Suppressor macrophage treated with lipopolysaccharide for 1 hour (primary cell): Measurements from ENCODE around the gene MRPS11.
A peak's percentile ranks its signal among the peaks of the same experiment; 100 is the strongest.
"Not testable (repeated sequence)": the region's sequence is repeated elsewhere in the genome, so short reads cannot be mapped to it uniquely, and the experiment has no call there.

Experiments used
- DNase-seq, 3 donors: peaks; one replicate each; pipeline ENCODE4 v3.0.0-alpha.2; 2020 to 2022

The MRPS11 gene

DNA sequence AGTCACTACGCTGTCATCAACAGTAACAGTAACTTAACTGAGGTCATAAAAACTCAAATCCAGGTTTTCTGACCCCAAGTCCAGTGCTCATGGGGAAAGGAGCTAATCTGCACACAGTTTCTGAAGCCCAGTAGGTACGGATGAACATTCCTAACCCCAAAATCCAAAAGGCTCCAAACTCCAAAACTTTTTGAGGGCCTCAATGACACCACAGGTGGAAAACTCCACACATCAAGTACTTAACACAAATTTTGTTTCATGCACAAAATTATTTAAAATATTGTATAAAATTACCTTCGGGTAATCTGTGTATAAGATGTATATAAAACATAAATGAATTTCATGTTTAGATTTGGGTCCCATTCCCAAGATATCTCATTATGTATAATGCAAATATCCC, 10.8 kb upstream of the MRPS11 start:
- DNase-seq, result no peak

GRCh38 chr15:88463870-88464532, 3.5 kb upstream of the MRPS11 start:
- DNase-seq, result no peak

DNA sequence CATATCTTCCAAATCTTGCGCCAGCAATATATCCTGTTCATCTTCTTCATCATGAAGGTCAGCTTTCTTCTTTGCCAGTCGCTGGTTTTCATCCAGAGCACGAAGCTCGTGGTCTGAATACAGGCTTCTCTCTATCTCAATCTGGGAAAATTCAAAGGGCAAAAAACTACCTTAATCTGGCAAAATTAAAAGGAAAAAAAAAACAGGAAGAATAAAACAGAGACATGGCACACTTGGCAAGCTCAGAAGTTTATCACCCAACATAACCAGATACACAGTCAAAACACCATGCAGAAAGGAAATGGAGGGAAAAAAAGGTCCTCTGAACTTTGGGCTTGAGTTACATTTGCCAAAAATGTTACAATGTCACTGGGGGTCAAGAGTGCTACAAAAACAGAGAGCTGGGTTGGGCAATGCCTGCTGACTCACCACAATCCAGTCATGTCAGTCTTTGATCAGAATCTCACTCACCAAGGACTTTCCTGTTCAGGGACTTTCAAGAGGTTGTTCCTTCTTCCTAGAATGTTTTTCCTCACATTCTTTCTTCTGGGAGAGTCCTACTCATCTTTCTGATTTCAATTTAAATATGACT, 1.8 kb upstream of the MRPS11 start:
- DNase-seq, result peak; percentile 76 to 88 (median 76)

GRCh38 chr15:88467935-88468528, 524 bp downstream of the MRPS11 start:
- DNase-seq, result peak in 1 of 3 donors; percentile 21

GRCh38 chr15:88468721-88469120, 1.2 kb downstream of the MRPS11 start:
- DNase-seq, result not testable (repeated sequence)

GRCh38 chr15:88469321-88469720, 1.8 kb downstream of the MRPS11 start:
- DNase-seq, result no peak

- DNase-seq, result no peak
These were observed 3.3 kb downstream of the MRPS11 start for GRCh38 chr15:88470625-88471372.

DNA sequence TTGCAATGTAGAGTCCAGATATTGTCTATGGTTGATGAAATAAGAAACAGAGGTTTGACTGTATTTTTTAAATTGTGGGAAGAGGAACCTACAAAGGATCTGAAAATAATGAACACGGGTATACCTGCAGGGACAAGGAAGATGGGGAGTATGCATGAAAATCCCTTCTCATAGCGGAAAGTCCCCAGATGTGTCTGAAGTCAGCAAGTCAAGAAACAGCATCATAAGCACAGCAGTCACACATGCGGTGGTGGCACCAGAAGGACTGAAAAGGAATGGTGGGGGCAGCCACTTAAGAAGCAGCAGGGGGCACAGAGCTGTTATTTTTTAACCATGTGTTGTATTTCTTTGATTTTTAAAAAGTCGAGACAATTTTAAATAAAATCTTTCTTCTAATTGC, 4.7 kb downstream of the MRPS11 start:
- no peak for DNase-seq

- DNase-seq, result not testable (repeated sequence)
These were observed 6.3 kb downstream of the MRPS11 start for GRCh38 chr15:88473661-88474293.

- DNase-seq, result peak; percentile 27 to 40 (median 34)
These were observed 9.1 kb downstream of the MRPS11 start for GRCh38 chr15:88476635-88477060.

DNA sequence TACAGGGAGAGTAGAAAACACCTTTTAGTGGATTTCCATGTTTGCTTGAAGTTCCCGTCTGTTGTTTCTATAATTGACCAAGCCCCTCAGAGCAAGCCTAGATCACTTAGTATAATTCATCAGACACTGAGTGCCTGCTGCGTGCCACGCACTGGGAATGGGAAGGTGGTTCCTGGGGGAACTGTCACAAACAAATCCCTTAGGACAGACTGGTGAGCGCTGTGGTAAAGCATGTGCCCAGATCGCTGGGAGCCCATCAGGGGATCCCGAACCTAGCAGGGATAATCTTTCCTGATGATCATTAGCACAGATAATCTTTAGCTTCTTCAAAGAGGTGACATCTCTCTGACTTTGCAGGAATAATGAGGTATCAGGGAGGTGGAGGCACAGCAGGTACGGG, 9.6 kb downstream of the MRPS11 start:
- no peak for DNase-seq

GRCh38 chr15:88477904-88478303, 10.4 kb downstream of the MRPS11 start:
- DNase-seq, result no peak

- no peak for DNase-seq
These were observed 11.7 kb downstream of the MRPS11 start for GRCh38 chr15:88479169-88479568.

DNA sequence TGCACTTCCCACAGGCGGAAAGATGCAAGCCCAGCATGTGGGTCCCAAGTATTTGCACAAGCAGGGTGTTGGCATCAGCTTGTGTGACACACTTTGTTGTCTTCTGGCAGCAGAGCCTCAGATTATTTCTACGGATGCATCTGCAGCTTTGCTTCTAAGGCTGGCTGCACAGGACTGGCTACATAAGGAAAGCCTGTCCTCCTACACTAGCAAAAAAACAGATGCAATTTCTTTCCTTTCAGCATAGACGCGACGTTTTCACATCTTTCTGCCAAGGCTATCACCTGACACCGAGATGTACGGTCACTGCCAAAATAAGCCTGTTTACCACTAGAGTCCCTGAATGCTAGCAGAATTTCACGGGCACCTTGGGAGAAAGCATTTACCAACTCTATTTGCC, 13.5 kb downstream of the MRPS11 start:
- DNase-seq, result no peak

GRCh38 chr15:88482263-88482662, 14.8 kb downstream of the MRPS11 start:
- no peak for DNase-seq

DNA sequence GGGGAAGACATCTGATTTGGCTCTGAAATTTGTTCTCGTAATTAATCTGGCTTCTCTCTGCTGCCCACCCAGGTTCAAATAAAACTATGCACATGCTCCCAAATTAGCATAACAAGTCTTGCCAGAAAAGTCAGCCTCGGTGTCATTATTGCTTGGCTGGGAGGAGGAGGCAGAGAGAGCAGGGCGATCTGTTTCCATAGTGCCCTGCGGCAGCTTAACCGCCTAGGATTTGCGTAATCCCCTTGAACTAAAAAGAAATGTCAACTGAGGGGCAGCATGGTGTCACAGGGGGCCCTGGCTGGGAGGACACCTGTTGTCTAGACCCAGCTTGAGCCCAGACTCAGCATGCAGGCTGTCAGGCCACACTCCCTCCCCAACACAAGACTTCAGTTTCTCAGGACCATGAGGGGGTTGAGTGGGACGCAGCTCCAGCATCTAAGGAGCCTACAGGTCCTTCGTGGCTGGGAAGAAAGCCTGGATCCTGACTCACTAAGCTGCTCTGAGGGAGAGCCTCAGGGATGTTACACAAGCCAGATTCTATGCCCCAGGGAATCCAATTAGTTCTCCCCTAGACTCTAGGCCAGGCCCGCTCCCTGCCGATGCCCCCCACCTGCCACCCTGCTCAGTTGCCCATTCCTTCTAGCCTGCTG, 17.3 kb downstream of the MRPS11 start:
- DNase-seq, result no peak

- DNase-seq, result no peak
These were observed 19.8 kb downstream of the MRPS11 start for GRCh38 chr15:88487178-88487795.

GRCh38 chr15:88487796-88488523, 20.5 kb downstream of the MRPS11 start:
- DNase-seq, result no peak

DNA sequence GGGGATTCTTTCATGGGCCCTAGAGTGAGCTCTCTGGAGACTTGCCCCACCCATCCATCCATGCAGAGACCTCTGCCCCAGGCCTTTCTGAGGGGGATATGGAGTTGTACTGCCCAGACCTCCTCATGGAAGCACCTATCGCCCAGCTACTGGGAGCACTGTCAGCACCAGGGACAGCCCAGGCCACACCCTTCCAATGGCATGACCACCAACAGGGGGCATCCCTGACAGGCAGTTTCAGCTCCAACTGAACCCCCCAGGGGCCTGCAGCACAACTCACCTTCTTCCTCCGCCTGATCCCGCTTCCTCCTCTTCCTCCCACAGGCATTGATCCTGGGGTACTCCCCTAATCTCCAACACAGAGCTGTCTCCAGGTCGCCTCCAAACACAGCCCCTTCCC, 21.8 kb downstream of the MRPS11 start:
- no peak for DNase-seq

DNA sequence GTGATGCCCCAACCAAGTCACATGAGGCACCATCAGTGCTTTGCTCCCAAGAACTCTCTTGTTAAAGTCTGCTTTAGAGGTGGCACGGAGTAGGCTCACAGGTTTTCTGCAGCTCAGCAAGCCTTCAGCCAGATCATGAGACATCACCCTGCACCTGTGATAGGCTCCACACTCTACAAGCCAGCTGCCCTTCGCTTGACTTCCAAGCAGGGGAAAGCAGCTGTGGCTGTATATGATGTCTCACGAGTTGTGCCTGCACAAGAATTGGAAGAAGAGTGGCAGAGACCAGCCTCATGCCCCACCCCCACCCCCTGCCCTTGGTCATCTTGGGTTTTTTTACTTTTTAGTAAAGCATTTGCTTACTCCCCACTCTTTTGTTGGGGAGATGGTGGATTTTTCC, 22.5 kb downstream of the MRPS11 start:
- DNase-seq, result no peak

GRCh38 chr15:88491158-88491557, 23.6 kb downstream of the MRPS11 start:
- no peak for DNase-seq

- no peak for DNase-seq
These were observed 26.3 kb downstream of the MRPS11 start for GRCh38 chr15:88493844-88494243.
